Astrocyte of the spinal cord (primary cell): ENCODE measurements around the gene SMDT1.
"Not testable (repeated sequence)": the region's sequence is repeated elsewhere in the genome, so short reads cannot be mapped to it uniquely, and the experiment has no call there.

Source experiments
- DNase-seq: peaks from one replicate; pipeline ENCODE4 v3.0.0; 2011; ENCODE audit warnings: low read depth, low spot score
- H3K4me3 ChIP-seq: 2 replicates; pipeline ENCODE4 v1.5.1; 2011; ENCODE audit warnings: low read depth, mild to moderate bottlenecking, low read length, moderate library complexity
- CTCF ChIP-seq: IDR thresholded peaks from 2 replicates; pipeline ENCODE4 v1.5.1; 2012; ENCODE audit warnings: low read depth, mild to moderate bottlenecking, low read length, inconsistent platforms
- in situ Hi-C: cut with HindIII; loops from 2 replicates; pipeline ENCODE4 v1.10.0; 2017; ENCODE audit warnings: low sequenced_read_pairs

SMDT1 gene

GRCh38 chr22:42086051-42086450, 6.6 kb downstream of the SMDT1 start:
- DNase-seq = no peak
- no peak for TF ChIP-seq CTCF
- in situ Hi-C loops = no loop called here
- H3K4me3 ChIP-seq = no peak overlapping the region

GRCh38 chr22:42090596-42091454, 11.3 kb downstream of the SMDT1 start, which contains the start of gene NDUFA6:
NDUFA6 (minus strand) TSS chr22:42090772; CDS start chr22:42090744, 28 bp downstream.
- TF ChIP-seq CTCF = peak; percentile 75
- DNase-seq = peak; percentile 99
- in situ Hi-C loops = no loop called here
- peak within 1 kb of the TSS; percentile 66 for H3K4me3 ChIP-seq

- in situ Hi-C loops = no loop called here
- DNase-seq = no peak
- peak overlapping the region; percentile 66 for H3K4me3 ChIP-seq
- no peak for TF ChIP-seq CTCF
Observed at GRCh38 chr22:42091455-42091782, 11.9 kb downstream of the SMDT1 start.

- in situ Hi-C loops = no loop called here
- H3K4me3 ChIP-seq = no peak overlapping the region
- no peak for TF ChIP-seq CTCF
- DNase-seq = no peak
Observed at GRCh38 chr22:42101199-42101598, 21.7 kb downstream of the SMDT1 start.

GRCh38 chr22:42104332-42104860, 24.9 kb downstream of the SMDT1 start:
- H3K4me3 ChIP-seq, in situ Hi-C loops, DNase-seq: not testable (repeated sequence)

- no peak for DNase-seq
- no peak for TF ChIP-seq CTCF
- no peak overlapping the region for H3K4me3 ChIP-seq
- in situ Hi-C loops = no loop called here
Observed at GRCh38 chr22:42108848-42109247, 29.3 kb downstream of the SMDT1 start.

- no peak for DNase-seq
- no peak overlapping the region for H3K4me3 ChIP-seq
- TF ChIP-seq CTCF = no peak
- in situ Hi-C loops = no loop called here
Observed at GRCh38 chr22:42111798-42112197, 32.3 kb downstream of the SMDT1 start.
